SH-SY5Y (cell line): ENCODE measurements around the gene NCKAP5.

Experiments used
- GATA2 ChIP-seq: IDR thresholded peaks from 2 replicates; pipeline ENCODE4 v1.6.1; 2011; ENCODE audit warnings: mild to moderate bottlenecking, low read depth, low read length
- GATA3 ChIP-seq: IDR thresholded peaks from 2 replicates; pipeline ENCODE4 v1.6.1; 2011; ENCODE audit warnings: low read depth, mild to moderate bottlenecking, low read length, moderate library complexity

Gene NCKAP5

GRCh38 chr2:132669908-132670495 is 898.3 kb downstream of the NCKAP5 start, which contains the start of gene LYPD1:
LYPD1 (minus strand) TSS chr2:132670205; CDS start chr2:132669932, 273 bp downstream.
- TF ChIP-seq GATA3 (no peak), GATA2 (no peak)

DNA sequence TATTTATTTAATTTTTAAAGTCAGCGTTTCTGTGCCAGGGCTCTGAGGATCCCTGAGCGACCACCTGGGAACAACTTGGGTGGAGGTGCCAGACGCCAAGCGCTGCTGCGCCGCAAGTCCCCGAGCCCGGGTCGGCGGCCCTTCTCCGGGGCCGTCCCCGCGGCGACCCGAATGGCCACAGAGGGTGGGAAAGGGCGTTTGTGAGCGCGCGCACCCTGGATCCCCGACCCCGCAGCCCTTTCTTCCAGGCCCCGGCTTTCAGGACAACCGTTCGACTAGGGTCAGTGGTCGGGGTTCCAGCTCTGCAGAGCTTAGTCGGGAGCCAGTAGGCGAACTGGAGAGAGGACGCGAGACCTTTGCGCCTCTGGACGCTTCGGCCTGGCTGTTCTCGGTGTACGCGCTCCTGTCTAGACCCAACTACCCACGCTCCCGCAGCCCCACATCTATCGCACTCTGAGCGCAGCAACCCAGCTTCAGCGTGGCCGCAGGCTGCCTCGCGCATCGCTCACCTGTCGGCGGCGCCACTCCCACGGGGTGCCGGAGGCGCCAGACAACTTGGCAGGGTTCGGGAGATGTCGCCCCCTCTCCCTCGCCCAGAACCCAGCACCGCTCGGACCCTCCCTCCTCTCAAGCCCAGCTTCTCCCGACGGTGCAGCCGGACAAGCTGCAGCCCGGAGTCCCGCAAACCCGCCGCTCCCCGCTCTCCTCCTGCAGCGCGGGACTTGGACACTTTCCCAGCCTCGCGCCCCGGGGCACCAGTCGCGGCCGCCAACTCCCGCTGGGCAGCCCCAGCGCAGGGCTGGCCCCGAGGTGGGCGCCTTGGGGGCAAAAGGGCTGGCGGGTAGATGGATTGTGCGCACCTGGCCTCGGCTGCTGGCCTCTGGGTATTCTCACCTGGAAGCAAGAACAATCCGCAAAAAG is 899.0 kb downstream of the NCKAP5 start:
- no peak for TF ChIP-seq GATA3
- TF ChIP-seq GATA2 = no peak

- TF ChIP-seq GATA2 = no peak
- no peak for TF ChIP-seq GATA3
Observed at GRCh38 chr2:132668189-132668823, 900.0 kb downstream of the NCKAP5 start.

DNA sequence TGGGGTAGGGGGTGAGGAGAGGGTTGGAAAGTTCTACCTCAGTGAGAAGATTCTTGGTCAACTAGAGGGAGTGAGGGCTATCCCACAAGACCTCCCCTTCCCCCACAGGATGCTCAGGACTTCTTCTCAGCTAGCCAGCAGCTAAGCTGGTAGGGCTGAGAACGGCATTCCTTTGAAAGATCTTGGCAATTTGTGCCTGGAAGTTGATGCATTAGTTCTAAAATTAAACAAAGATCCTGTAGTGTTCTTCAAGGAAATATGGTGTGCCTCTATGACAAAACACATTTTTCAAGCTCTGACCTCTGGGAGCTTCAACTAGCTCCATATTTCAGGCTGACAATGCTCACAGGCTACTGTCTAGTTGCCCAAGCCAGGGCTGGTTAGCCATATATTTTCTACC is 900.6 kb downstream of the NCKAP5 start:
- TF ChIP-seq GATA3 (no peak), GATA2 (no peak)

DNA sequence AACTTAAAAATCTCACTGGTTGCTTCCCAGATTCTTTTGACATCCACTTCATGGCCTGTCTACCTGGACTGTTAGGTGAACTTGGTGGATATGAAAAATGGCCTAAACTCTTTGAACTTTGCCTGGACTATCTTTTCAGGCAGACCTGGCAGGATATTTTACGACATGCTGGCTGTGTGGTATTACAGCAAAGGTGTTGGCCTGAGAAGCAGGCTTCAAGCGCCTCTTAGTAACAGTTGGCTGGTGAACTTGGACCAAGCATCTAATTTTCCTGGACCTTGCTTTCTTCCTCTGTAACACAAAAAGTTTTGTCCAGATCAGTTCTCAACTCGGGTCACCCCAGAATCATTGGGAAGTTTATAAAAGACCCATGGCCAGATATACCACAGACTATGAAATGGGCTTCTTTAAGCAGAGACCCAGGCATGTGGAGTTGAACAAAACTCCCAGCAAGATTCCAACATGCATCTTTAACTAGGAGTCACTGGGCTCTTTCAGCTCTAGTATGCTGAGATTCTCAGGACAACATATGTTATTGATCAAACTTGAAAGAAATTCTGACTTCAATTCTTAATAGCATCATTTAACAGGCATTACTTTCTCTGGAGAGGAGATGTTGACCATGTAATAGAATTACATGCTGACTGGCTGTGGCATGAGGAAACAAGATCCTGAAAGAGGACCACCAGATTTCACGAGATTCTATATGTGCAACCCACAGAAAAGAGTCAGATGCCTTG is 902.7 kb downstream of the NCKAP5 start:
- TF ChIP-seq GATA2 (no peak), GATA3 (no peak)

DNA sequence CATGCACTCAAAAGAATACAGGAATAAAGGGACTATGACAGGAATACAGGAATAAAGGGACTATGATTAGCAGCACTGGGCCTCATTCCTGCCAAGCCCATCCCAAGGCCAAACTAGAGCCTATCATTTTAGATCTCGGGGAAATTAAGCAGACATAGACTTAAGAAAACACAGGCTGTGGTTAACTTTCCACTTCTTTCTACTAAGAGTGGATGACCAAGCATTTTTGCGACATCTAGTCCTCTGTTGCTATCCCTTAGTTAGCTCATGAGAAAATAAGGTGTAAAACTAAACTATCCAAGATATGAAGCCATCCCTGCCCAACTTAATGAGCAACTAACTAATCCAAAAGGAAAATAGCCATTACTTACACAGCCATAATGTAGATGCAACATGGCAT is 904.2 kb downstream of the NCKAP5 start:
- no peak for TF ChIP-seq GATA2
- no peak for TF ChIP-seq GATA3

DNA sequence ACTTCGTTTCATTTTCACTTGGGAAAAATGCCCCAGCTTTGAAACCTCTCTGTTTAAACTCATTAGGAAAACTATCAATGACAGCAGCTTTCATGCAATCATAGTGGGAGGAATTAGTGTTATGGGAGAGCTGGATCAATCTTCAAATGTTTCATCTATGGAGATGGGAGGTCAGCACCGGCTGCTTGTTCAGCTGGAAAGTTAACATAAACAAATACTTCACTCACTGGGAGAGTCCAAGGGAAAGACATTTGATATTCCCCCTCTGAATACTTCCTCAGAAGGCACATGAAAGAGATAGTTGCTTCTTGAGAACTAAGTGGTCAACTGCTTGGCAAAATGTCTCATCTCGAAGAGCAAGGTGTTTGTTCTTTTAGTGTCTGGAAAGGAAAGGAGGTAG is 905.5 kb downstream of the NCKAP5 start:
- TF ChIP-seq GATA3 (no peak), GATA2 (no peak)

GRCh38 chr2:132659331-132659730 is 908.9 kb downstream of the NCKAP5 start:
- TF ChIP-seq GATA2 = no peak
- no peak for TF ChIP-seq GATA3

- TF ChIP-seq GATA3 (no peak), GATA2 (no peak)
Observed at GRCh38 chr2:132656266-132656975, 911.8 kb downstream of the NCKAP5 start.

DNA sequence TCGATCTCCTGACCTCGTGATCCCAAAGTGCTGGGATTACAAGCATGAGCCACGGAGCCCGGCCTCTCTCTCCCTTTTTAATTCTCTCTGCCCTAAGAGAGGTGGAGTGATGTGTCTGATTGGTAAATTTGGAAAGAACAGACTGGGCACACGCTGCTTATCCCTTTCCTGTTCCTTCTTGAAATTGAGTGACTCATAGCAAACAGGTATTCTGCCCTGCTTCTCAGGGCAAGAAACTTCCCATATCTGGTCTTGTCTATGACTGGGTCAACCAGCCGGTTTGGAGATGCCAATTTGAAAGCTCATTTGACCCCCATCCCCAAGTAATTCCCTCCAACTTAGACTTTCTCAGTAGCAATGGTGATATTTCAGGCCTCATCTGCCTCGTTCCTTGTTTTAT is 913.3 kb downstream of the NCKAP5 start:
- TF ChIP-seq GATA2 (no peak), GATA3 (no peak)

GRCh38 chr2:132654335-132654734 is 913.9 kb downstream of the NCKAP5 start:
- TF ChIP-seq GATA2 (no peak), GATA3 (no peak)

DNA sequence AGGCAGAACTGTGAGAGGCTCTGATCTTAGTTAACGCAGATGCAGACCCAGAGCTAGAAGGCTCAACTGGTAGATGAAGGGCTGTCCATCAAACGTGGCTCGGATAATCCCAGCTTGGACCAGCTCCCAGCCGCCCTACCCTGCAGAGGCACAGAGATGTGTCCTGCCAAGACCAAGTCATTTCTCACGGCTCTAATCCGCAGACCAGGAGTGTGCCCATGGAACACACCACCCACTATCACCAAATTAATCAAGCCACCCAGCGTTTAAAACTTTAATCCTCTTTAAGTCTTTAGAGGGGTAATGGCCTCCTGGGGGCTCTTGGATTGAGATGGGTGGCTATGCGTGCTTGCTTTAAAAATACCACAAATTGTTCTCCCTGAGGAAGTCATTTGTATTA is 915.8 kb downstream of the NCKAP5 start:
- TF ChIP-seq GATA3 = no peak
